GM21367 (cell line): ENCODE measurements around the gene HNRNPUL1.
A peak's percentile ranks its signal among the peaks of the same experiment; 100 is the strongest.
"Not testable (repeated sequence)": the region's sequence is repeated elsewhere in the genome, so short reads cannot be mapped to it uniquely, and the experiment has no call there.

Experiments used
- ATAC-seq: cut with Tn5 transposase; IDR thresholded peaks from one replicate; pipeline ENCODE4 v1.9.1; 2021; ENCODE audit not compliant: unreplicated experiment

HNRNPUL1 gene

DNA sequence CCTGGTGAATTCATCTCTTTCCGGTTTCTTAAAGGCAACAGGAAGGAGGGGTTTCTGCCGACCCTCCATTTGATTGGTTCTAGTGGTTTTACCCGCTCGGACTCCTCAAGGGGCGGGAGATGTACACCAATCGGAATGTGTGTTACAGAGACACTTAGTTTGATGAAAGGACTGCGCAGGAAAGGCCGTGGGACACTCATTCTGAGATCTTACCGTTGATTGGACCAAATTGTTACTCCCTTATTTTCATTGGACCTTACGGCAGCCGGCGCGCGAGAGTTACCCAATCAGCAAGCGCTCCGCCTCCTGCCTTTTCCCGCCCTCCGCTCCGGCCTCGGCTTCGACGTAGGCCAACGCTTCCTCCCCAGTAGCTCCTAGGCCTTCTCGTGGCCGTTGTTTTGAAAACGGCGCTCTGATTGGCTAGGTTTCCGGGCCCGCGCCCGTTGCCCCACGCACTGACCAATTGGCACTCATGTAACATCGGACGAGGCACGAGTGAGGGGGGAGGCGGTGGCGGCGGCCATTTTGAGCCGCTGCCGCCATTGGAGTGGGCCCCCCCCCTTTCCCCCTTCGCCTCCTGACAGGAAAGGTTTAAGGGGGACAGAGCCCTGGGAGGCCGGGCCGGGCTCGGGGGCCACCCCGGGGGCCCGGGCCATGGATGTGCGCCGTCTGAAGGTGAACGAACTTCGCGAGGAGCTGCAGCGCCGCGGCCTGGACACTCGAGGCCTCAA, at the start of gene HNRNPUL1:
TSS of gene HNRNPUL1 (plus strand) at position 523 of the 731 bp plus-strand sequence. CDS start at position 655, 132 bp downstream.
- peak; percentile 58 for ATAC-seq

- ATAC-seq, result no peak
Observed at GRCh38 chr19:41217741-41218140, 46.4 kb upstream of the HNRNPUL1 start.

DNA sequence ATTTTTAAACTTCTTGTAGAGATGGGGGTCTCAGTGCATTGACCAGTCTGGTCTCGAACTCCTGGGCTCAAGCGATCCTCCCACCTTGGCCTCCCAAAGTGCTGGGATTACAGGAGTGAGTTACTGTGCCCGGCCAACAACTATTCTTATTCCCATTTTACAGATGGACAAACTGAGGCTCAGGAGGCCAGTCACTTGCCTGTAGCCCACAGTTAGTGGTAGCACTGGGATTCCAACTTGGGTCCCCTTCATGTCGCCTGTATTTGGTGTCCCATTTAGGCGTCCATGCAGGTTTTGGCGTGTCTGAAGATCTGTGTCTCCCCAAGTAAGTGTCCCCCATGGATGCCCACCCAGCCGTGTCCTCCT, 45.9 kb upstream of the HNRNPUL1 start:
- no peak for ATAC-seq

DNA sequence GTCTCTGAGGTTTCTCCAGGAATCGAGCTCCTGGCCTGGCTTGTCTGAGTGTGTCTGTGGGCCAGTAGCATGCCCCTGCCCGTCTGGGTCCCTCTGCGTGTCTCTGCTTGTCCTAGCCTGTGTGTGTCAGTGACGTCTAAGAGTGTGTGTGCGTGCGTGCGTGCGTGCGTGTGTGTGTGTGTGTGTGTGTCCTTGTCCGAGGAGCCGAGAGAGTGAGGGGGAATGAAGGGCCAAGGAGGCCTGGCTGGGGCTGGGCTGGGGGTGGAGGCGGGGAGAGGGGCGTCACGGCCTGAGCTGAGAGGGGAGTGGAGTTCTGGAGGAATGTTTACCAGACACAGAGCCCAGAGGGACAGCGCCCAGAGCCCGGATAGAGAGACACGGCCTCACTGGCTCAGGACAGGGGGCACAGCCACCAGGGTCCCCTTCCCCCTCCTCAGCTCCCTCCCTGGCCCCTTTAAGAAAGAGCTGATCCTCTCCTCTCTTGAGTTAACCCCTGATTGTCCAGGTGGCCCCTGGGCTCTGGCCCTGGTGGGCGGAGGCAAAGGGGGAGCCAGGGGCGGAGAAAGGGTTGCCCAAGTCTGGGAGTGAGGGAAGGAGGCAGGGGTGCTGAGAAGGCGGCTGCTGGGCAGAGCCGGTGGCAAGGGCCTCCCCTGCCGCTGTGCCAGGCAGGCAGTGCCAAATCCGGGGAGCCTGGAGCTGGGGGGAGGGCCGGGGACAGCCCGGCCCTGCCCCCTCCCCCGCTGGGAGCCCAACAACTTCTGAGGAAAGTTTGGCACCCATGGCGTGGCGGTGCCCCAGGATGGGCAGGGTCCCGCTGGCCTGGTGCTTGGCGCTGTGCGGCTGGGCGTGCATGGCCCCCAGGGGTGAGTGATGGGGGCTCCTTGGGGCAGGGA, 45.3 kb upstream of the HNRNPUL1 start, which contains the start of gene AXL:
TSS of gene AXL (plus strand) at position 609 of the 893 bp plus-strand sequence. CDS start at position 779, 170 bp downstream.
- ATAC-seq, result no peak

- no peak for ATAC-seq
Observed at GRCh38 chr19:41219924-41220567, 44.1 kb upstream of the HNRNPUL1 start.

DNA sequence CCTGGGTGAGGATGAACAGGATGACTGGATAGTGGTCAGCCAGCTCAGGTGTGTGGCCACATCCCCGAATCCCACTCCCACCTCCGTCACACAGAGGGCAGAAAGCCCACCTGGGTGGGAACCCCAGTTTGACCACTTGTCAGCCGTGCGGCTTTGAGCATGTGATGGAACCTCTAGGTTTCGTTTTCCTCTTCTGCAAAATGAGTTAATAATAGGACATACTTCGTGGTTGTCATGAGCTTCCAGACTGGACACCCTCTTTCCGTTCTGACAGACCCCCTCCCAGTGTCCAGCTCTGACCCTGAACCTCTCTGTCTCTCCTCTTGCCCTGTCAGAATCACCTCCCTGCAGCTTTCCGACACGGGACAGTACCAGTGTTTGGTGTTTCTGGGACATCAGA, 43.4 kb upstream of the HNRNPUL1 start:
- ATAC-seq, result no peak

GRCh38 chr19:41221514-41222205, 42.5 kb upstream of the HNRNPUL1 start:
- no peak for ATAC-seq

DNA sequence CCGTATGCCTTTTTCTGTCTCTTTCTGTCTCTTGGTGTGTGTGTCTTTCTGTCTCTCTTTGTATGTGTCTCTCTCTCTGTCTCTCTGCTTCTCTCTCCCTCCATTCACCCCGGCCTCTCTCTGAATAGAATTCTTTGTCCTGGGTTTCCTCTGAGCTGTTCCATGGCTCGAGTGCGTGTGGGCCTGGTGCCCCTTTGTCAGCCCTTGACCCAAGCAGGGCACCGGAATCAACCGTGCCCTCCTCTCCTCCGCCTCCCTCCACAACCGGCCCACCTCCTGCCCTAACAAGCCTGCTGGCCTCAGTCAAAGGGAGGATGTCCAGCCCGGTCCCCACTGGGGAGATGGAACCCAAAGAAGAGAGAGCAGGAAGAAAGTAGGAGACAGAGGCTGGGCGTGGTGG, 41.9 kb upstream of the HNRNPUL1 start:
- ATAC-seq, result no peak

GRCh38 chr19:41223431-41224234, 40.5 kb upstream of the HNRNPUL1 start:
- ATAC-seq, result no peak

DNA sequence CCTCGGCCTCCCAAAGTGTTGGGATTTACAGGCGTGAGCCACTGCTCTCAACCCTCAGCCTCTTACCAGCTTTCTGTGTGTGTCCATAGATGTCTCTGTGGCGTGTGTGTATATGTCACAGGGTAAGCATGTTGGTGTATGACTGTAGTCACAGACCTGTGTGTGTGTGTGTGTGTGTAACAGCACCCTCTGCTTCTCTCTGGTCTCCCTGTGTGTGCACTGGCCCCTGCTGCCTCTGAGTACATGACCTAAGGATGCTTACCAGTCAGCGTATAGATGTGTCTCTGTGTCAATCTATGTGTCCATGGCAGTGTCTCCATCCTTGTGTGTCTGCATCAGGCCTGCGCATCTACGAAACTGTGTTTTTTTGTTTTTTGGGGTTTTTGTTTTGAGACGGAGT, 39.5 kb upstream of the HNRNPUL1 start:
- ATAC-seq, result no peak

- ATAC-seq, result no peak
Observed at GRCh38 chr19:41225238-41226052, 38.7 kb upstream of the HNRNPUL1 start.

GRCh38 chr19:41226053-41226873, 37.9 kb upstream of the HNRNPUL1 start:
- no peak for ATAC-seq

GRCh38 chr19:41226874-41227390, 37.2 kb upstream of the HNRNPUL1 start:
- ATAC-seq, result no peak

DNA sequence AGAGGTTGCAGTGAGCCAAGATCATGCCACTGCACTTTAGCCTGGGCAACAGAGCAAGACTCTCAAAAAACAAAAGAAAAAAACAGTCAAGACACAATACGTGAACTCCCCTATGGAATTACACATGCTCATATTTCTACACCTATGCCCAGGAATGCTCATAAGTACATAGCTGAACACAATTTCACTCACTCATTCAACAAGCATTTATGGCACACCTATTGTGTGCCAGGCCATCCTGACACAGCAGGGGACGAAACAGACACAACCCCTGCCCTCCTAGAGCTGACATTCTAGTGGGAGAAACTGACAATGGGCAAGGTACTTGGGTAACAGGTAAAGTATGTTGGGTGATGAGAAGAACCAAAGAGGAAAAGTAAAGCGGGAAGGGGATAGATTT, 35.7 kb upstream of the HNRNPUL1 start:
- ATAC-seq, result no peak

DNA sequence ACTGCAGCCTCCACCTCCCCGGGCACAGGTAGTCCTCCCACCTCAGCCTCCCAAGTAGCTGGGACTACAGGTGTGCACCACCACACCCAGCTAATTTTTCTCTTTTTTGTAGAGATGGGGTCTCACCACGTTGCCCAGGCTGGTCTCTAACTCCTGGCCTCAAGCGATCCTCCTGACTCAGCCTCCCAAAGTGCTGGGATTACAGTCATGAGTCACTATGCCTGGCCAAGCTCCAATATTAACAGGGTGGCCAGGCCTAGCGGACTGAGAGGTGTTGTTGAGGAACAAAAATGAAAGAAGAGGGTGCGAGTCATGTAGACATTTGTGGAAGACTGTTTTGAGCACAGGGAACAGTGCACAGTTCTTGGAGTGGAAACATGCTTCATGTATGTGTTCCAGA, 34.8 kb upstream of the HNRNPUL1 start:
- ATAC-seq, result not testable (repeated sequence)

- no peak for ATAC-seq
Observed at GRCh38 chr19:41230067-41230857, 33.9 kb upstream of the HNRNPUL1 start.

DNA sequence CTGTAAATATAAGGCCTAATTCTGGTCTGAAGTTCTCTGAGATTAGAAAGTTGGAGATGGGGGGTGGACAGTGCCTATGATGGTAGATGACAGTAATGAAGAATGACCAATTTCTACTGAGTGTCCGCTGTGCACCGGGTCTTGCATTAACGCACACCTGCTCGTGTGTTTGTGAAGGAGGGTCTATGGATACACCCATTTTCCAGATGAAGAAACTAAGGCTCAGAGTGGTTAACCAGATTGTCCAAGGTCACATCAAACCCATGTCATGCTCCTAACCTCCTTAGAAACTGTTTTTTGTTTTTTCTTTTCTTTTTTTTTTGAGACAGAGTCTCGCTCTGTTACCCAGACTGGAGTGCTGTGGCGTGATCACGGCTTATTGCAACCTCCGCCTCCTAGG, 31.5 kb upstream of the HNRNPUL1 start:
- ATAC-seq, result no peak
